Ishikawa (cell line): ENCODE results near the gene DLX5.

Source experiments
- CEBPB ChIP-seq: IDR thresholded peaks from 2 replicates; pipeline ENCODE4 v1.6.1; 2012
- CREB1 ChIP-seq: IDR thresholded peaks from 2 replicates; pipeline ENCODE4 v1.6.1; 2012; ENCODE audit warnings: low read depth
- EGR1 ChIP-seq: IDR thresholded peaks from 2 replicates; pipeline ENCODE4 v1.6.1; 2012
- EP300 ChIP-seq: IDR thresholded peaks from 2 replicates; pipeline ENCODE4 v1.6.1; 2012; ENCODE audit warnings: borderline replicate concordance
- FOXM1 ChIP-seq: IDR thresholded peaks from 2 replicates; pipeline ENCODE4 v1.6.1; 2012; ENCODE audit warnings: low read depth, borderline replicate concordance
- MAX ChIP-seq: IDR thresholded peaks from 2 replicates; pipeline ENCODE4 v1.6.1; 2012
- NFIC ChIP-seq: IDR thresholded peaks from 2 replicates; pipeline ENCODE4 v1.6.1; 2012
- RAD21 ChIP-seq: IDR thresholded peaks from 2 replicates; pipeline ENCODE4 v1.6.1; 2012; ENCODE audit warnings: low read depth
- REST ChIP-seq: IDR thresholded peaks from 2 replicates; pipeline ENCODE4 v1.6.1; 2012; ENCODE audit warnings: low read depth, mild to moderate bottlenecking
- TAF1 ChIP-seq: IDR thresholded peaks from 2 replicates; pipeline ENCODE4 v1.6.1; 2012; ENCODE audit warnings: low read depth, mild to moderate bottlenecking
- TCF12 ChIP-seq: IDR thresholded peaks from 2 replicates; pipeline ENCODE4 v1.6.1; 2012; ENCODE audit warnings: low read depth
- TEAD4 ChIP-seq: IDR thresholded peaks from 2 replicates; pipeline ENCODE4 v1.6.1; 2012
- USF1 ChIP-seq: IDR thresholded peaks from 2 replicates; pipeline ENCODE4 v1.6.1; 2012
- YY1 ChIP-seq: IDR thresholded peaks from 2 replicates; pipeline ENCODE4 v1.6.1; 2012; ENCODE audit warnings: low read depth
- ZBTB7A ChIP-seq: IDR thresholded peaks from 2 replicates; pipeline ENCODE4 v1.6.1; 2012; ENCODE audit warnings: low read depth

DLX5 gene

GRCh38 chr7:97012365-97013133 is 12.1 kb downstream of the DLX5 start:
- no peak for TF ChIP-seq EP300
- TF ChIP-seq ZBTB7A = no peak
- no peak for TF ChIP-seq USF1
- TF ChIP-seq TAF1 = no peak
- TF ChIP-seq MAX = no peak
- TF ChIP-seq FOXM1 = no peak

GRCh38 chr7:97011536-97012364 is 12.9 kb downstream of the DLX5 start:
- no peak for TF ChIP-seq CREB1
- TF ChIP-seq MAX = no peak
- no peak for TF ChIP-seq RAD21
- TF ChIP-seq TEAD4 = no peak
- no peak for TF ChIP-seq USF1
- TF ChIP-seq EP300 = no peak
- TF ChIP-seq ZBTB7A = no peak
- TF ChIP-seq REST = no peak
- TF ChIP-seq TAF1 = no peak
- TF ChIP-seq NFIC = no peak
- TF ChIP-seq YY1 = no peak
- TF ChIP-seq CEBPB = no peak
- TF ChIP-seq TCF12 = no peak
- TF ChIP-seq EGR1 = no peak
- TF ChIP-seq FOXM1 = no peak

- TF ChIP-seq NFIC (no peak), MAX (no peak), TEAD4 (no peak), USF1 (no peak), ZBTB7A (no peak), EGR1 (no peak), FOXM1 (no peak), TCF12 (no peak), TAF1 (no peak), YY1 (no peak), REST (no peak), RAD21 (no peak), CEBPB (no peak)
Observed at GRCh38 chr7:97011104-97011503, 13.5 kb downstream of the DLX5 start.

GRCh38 chr7:97009753-97010732 is 14.6 kb downstream of the DLX5 start:
- TF ChIP-seq FOXM1 (no peak), USF1 (no peak), TEAD4 (no peak), EP300 (no peak), EGR1 (no peak), CREB1 (no peak), NFIC (no peak), RAD21 (no peak), YY1 (no peak), TCF12 (no peak)
